Measurements from ENCODE around the gene DCBLD2.

- TF ChIP-seq CTCF (IDR thresholded peaks at IDR 0.05; ENCODE audit: extremely low read depth in 1 of 2, insufficient read depth in 1 of 2, low read depth in 1 of 2, low read length in 2 of 2) (no peak), MYC (IDR thresholded peaks at IDR 0.05; ENCODE audit: low read depth, low read length) (no peak), POLR2AphosphoS5 (IDR thresholded peaks at IDR 0.05; ENCODE audit: insufficient read depth, low read depth, low read length) (no peak), GATA2 (IDR thresholded peaks at IDR 0.05; ENCODE audit: insufficient read depth, insufficient read length, low read depth, low read length) (no peak), POLR2A (IDR thresholded peaks at IDR 0.05; ENCODE audit: low read depth, low read length) (no peak)
Observed at GRCh38 chr3:98921957-98922356, 20.5 kb upstream of the DCBLD2 start.
